Suprapubic skin (tissue), 3 donors: ENCODE results near the gene NOTCH4.

Experiments
- POLR2A ChIP-seq, 2 donors: fragments of 450-650 bp; IDR thresholded peaks; one replicate each; pipeline ENCODE4 v1.6.1; 2017; ENCODE audit warnings: antibody characterized with exemption in 2 of 2, mild to moderate bottlenecking in 2 of 2, moderate library complexity in 2 of 2
- TF ChIP-seq, protein P1 (sequence below), 2 donors: fragments of 200-600 bp in 1 of 2; fragments of 450-650 bp in 1 of 2; sonication (generic) in 1 of 2; IDR thresholded peaks; one replicate each; pipeline ENCODE4 v1.5.1; 2016 to 2019; ENCODE audit warnings: antibody characterized with exemption in 2 of 2, mild to moderate bottlenecking in 1 of 2, moderate library complexity in 1 of 2

- TF ChIP-seq, protein P1, sequence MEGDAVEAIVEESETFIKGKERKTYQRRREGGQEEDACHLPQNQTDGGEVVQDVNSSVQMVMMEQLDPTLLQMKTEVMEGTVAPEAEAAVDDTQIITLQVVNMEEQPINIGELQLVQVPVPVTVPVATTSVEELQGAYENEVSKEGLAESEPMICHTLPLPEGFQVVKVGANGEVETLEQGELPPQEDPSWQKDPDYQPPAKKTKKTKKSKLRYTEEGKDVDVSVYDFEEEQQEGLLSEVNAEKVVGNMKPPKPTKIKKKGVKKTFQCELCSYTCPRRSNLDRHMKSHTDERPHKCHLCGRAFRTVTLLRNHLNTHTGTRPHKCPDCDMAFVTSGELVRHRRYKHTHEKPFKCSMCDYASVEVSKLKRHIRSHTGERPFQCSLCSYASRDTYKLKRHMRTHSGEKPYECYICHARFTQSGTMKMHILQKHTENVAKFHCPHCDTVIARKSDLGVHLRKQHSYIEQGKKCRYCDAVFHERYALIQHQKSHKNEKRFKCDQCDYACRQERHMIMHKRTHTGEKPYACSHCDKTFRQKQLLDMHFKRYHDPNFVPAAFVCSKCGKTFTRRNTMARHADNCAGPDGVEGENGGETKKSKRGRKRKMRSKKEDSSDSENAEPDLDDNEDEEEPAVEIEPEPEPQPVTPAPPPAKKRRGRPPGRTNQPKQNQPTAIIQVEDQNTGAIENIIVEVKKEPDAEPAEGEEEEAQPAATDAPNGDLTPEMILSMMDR (IDR thresholded peaks at IDR 0.05) = no peak
- no peak for TF ChIP-seq POLR2A (IDR thresholded peaks at IDR 0.05)
Measured at GRCh38 chr6:32183483-32184083, 40.3 kb downstream of the NOTCH4 start.
